VCaP (cell line): ENCODE measurements around the gene MAGI3.

ENCODE experiments used
- H3K27ac ChIP-seq: fragments of 450-650 bp; 2 replicates; pipeline ENCODE4 v1.5.1; 2017
- CTCF ChIP-seq: fragments of 450-650 bp; conservative IDR thresholded peaks from 2 replicates; pipeline ENCODE4 v1.5.1; 2017; ENCODE audit warnings: mild to moderate bottlenecking, moderate library complexity

The MAGI3 gene

GRCh38 chr1:113665071-113665470 lies 274.8 kb downstream of the MAGI3 start:
- no peak for TF ChIP-seq CTCF
- H3K27ac ChIP-seq = no peak overlapping the region

- no peak for TF ChIP-seq CTCF
- no peak overlapping the region for H3K27ac ChIP-seq
Observed at GRCh38 chr1:113666126-113666525, 275.8 kb downstream of the MAGI3 start.

DNA sequence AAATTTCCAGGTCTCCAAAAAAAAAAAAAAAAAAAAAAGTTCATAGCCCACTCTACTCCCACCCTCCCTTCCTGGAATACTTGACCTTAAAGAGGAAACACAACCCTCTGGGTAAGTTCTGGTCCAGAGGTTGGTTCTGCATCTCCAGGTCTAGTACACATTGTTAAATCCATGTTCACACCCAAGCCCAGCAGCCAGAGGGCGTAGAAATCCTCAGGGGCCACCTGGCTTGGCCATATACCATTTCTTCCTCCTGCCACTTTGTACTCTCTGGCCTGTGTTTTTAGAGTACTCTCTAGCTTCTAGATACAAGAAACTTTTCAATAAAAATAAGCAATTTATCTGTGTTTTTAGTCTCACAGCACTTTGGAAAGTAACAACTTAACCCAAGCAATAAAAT lies 279.7 kb downstream of the MAGI3 start:
- no peak overlapping the region for H3K27ac ChIP-seq
- TF ChIP-seq CTCF = no peak

DNA sequence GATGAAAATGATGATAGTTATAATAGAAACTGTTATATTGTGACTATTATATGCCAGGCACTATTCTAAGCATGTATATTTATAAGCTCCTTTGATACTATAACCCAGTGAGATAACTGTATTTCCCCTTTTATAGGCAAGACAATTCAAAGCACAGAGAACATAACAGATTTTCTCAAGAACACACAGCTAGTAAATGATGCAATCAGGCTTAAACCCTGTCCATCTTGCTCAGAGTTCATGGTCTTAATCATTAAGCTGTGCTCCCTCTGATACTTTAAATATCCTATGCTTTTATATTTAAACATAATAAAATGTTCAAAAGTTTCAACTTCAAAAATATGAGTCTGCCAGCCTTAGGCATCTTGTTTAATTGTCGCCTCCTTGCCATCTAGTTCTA lies 280.3 kb downstream of the MAGI3 start:
- TF ChIP-seq CTCF = no peak
- H3K27ac ChIP-seq = no peak overlapping the region

DNA sequence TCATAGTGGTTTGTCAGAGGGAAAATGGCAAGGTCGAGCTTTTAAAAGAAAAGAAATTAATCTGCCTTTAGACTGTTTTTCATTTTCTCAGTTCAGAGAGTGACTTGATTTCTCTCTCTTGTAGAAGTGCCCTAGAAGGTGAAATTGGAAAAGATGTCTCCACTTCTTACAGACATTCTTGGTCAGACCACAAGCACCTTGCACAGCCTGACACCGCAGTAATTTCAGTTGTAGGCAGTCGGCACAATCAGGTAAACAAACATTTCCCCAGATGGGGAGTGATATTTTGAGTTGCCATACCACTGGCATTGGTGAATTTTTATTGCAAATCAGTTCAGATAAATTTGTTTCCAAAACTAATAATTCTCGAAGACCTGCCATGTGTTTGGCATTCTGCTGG lies 282.2 kb downstream of the MAGI3 start:
- TF ChIP-seq CTCF = no peak

GRCh38 chr1:113674591-113674990 lies 284.3 kb downstream of the MAGI3 start:
- no peak for TF ChIP-seq CTCF

More for the DNA sequence above, 282.2 kb downstream of the MAGI3 start:
- no peak overlapping the region for H3K27ac ChIP-seq

DNA sequence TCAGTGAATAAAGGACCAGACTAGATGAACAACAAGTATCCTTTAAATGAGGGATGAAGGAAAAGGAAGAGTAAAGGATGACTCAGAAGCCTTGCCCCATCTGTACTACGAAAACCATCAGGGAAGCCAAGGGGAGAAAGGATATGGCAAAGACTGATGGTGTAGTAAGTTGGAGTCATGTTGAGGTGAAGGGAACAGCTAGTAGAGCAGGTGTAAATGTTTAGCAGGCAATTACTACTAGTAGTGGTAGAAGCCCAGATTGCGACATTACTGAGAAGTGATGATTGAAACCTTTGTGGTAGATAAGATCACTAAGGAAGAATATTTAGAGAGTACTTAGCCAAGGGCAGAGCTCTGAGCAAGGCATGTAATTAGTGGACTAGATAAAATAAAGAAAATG lies 285.0 kb downstream of the MAGI3 start:
- no peak for TF ChIP-seq CTCF
- H3K27ac ChIP-seq = no peak overlapping the region

More at GRCh38 chr1:113674591-113674990, 284.3 kb downstream of the MAGI3 start:
- H3K27ac ChIP-seq = no peak overlapping the region

GRCh38 chr1:113676524-113676923 lies 286.2 kb downstream of the MAGI3 start:
- TF ChIP-seq CTCF = no peak

More at GRCh38 chr1:113676524-113676923, 286.2 kb downstream of the MAGI3 start:
- no peak overlapping the region for H3K27ac ChIP-seq
